Activated CD4-positive, alpha-beta T cell treated with anti-CD3 and anti-CD28 coated beads, Interleukin-2, amount 50 U/mL, for 4 hours (primary cell): ENCODE measurements around the gene WNT9B.
"Not testable (repeated sequence)": the region's sequence is repeated elsewhere in the genome, so short reads cannot be mapped to it uniquely, and the experiment has no call there.

Source experiments
- DNase-seq, 2 experiments: peaks; one replicate each; pipeline ENCODE4 v3.0.0-alpha.2; 2020

WNT9B gene

GRCh38 chr17:46822388-46822921, 28.9 kb upstream of the WNT9B start:
- DNase-seq = no peak

- no peak for DNase-seq
Measured at GRCh38 chr17:46823657-46824056, 27.7 kb upstream of the WNT9B start.

- DNase-seq = no peak
Measured at GRCh38 chr17:46826116-46826515, 25.3 kb upstream of the WNT9B start.

GRCh38 chr17:46827274-46827673, 24.1 kb upstream of the WNT9B start:
- no peak for DNase-seq

- DNase-seq = no peak
Measured at GRCh38 chr17:46831573-46832330, 19.6 kb upstream of the WNT9B start.

- DNase-seq = no peak
Measured at GRCh38 chr17:46832331-46832821, 19.0 kb upstream of the WNT9B start.

GRCh38 chr17:46832945-46833839, 18.2 kb upstream of the WNT9B start:
- no peak for DNase-seq

GRCh38 chr17:46833840-46834208, 17.6 kb upstream of the WNT9B start:
- no peak for DNase-seq

GRCh38 chr17:46834846-46835245, 16.5 kb upstream of the WNT9B start:
- no peak for DNase-seq

- DNase-seq = no peak
Measured at GRCh38 chr17:46836500-46836899, 14.9 kb upstream of the WNT9B start.

GRCh38 chr17:46837521-46837920, 13.9 kb upstream of the WNT9B start:
- no peak for DNase-seq

- no peak for DNase-seq
Measured at GRCh38 chr17:46839211-46839610, 12.2 kb upstream of the WNT9B start.

- not testable (repeated sequence) for DNase-seq
Measured at GRCh38 chr17:46840596-46840995, 10.8 kb upstream of the WNT9B start.

GRCh38 chr17:46841561-46842379, 9.6 kb upstream of the WNT9B start:
- no peak for DNase-seq

GRCh38 chr17:46842835-46843234, 8.5 kb upstream of the WNT9B start:
- no peak for DNase-seq

- no peak for DNase-seq
Measured at GRCh38 chr17:46847204-46848191, 3.9 kb upstream of the WNT9B start.

GRCh38 chr17:46848534-46848933, 2.8 kb upstream of the WNT9B start:
- no peak for DNase-seq

- DNase-seq = no peak
Measured at GRCh38 chr17:46850688-46851028, 725 bp upstream of the WNT9B start.

GRCh38 chr17:46853896-46854444, 2.6 kb downstream of the WNT9B start:
- DNase-seq = no peak

GRCh38 chr17:46854515-46854914, 3.1 kb downstream of the WNT9B start:
- no peak for DNase-seq

- DNase-seq = no peak
Measured at GRCh38 chr17:46854948-46855347, 3.6 kb downstream of the WNT9B start.
